Colon (tissue), 2 donors: ENCODE measurements around the gene DNHD1.

Experiments used
- FAIRE-seq: peaks from 2 replicates; lab custom pipeline; 2012; peaks lifted over from hg19 to GRCh38; lab: Jason Lieb, UNC
- donor health status: control.
- donor health status: control.

The DNHD1 gene, protein sequence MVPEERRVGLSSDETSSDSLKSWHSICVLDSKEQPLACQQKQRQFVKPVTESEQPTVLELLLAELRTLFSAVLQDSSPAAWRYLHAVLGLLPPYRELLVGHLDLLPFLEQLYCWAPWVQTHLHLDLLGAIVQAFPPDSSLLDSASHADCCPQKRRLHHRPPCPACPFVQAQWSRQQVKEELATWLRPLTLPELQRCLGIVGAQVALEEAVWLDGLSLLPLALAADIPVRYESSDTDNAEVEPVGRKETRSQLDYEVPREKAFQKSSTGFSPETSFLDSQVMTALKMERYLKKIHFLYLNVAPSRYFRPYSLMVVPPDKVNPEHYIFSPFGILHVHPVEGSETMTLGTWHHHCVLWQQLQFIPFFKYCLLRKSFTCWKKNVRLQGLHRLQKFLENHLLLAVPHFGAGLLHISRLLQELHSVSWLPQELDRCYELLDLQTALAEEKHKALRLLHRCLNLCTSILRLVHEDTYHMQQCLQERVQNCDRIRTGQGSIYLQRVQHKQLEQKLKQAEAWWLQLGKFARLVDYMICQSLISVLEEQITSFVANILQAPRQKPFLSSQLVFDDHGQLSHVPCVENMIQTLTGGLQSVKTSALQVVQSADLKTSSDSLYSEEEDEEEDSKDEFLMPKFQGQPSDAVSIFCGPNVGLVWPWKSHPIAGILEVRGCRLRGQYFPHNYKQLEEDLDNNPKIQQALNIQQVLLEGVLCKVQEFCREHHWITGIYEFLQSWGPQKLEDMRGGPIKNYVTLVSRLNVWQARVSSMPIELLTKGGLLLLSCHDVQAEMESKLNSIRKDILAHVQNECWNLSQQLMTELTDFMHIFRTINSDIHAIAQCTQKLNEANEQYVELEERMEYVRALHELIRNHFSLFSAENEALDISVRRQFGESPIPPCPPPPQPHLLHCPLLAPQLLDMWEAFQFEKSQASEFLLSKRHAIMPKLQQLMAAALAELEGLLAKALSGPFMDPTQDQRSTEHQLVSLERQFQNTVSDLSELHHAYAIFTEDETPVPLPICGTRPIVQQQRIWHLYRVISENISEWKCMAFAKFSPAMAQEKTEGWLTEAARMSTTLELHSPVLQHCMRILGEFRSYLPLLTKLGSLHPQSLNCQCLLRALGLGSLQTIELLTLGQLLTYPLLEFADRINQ (N-terminal part only)

DNA sequence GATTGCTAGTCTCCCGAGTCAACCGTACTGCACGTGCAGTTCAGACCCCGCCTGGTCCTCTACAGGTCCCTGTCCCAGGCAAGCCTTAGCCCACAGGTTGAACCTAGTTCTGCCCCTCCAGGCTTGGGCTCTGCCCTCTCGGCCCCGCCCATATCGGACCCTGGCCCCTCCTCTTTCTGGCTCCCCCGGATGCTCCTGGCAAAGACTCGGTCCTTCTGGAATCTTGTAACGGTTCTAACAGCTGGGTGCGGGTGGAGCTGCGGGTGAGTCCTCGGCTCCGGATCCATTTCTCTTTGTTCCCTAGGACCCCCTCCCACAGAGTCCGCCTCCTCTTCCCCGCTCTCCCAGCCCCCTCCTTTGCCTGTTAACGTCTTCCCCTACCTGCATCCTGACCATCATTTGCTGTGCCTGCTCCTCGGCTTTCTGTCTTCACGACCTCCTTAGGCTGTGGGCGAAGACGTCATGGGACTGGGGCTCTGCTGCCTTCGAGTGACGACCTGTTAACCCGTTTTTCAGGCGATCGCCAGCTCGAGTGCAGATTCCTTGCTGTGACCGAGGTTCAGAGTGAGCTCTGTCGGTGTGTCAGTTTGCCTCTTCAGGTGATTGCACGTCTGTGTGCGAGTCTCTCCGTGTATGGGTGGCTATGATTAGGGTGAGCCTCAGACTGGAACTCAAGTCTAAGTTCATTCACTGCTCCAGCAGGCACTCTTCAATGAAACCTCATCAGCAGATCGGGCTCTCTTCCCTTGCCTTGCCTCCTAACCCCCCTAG lies at the start of gene DNHD1:
Gene DNHD1 (plus strand): TSS at position 212 of the 771 bp plus-strand sequence. CDS start 936 bp downstream, outside the sequence.
- no peak for FAIRE-seq

DNA sequence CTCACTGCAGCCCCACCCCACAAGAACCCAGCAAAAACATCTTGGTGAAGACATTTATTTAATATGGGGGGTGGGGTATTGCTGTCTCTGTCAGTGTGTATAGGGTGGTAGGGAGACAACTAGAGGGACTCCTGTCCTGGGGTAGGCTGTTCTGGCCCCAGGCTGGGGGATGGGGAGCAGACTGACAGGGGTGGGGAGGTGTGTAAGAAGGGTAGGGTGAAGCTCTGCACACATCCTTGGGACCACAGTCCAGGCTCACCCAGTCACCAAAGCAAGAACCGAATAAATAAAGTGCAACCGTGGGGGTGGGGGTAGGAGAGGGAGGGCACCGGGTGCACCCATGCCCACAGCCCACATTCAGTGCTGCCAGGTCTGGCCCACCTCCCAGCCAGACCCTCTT lies 48.5 kb upstream of the DNHD1 start:
- FAIRE-seq, result no peak

DNA sequence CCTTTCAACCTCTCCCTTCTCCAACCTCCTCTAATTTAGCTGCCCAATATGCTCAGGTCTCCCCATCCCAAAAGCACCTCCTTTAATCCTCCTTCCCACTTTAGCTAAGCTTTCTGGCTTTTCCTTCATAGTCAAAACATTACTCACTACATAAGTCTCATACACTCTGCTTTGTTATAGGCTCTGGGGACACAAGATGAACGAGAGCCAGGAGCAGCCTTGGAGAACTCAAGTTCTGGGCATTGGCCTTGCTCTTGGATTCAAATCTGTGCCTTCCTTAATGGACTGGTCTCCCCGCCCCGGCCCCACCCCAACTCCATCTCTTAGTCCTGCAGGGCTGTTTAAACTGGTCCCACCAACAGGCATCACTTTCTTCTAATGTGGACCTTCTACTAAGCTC lies 44.9 kb upstream of the DNHD1 start:
- no peak for FAIRE-seq

DNA sequence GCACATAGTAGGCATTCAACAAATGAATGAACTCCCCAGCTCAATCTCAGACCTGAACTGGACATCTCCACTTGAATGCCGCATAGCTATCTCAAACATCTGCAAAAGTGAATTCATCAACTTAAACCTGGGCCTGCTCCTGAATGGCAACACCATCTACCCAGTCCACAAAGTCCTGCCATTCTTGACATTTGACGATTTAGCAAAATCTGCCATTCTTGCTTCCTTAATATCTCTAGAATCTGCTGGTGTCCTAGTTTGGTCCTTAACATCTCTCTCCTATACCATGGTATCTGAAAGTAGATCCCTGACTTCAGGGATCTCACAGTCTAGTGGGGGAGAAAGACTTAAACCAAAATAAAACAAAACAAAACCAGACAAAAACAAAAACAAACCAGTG lies 43.9 kb upstream of the DNHD1 start:
- no peak for FAIRE-seq

DNA sequence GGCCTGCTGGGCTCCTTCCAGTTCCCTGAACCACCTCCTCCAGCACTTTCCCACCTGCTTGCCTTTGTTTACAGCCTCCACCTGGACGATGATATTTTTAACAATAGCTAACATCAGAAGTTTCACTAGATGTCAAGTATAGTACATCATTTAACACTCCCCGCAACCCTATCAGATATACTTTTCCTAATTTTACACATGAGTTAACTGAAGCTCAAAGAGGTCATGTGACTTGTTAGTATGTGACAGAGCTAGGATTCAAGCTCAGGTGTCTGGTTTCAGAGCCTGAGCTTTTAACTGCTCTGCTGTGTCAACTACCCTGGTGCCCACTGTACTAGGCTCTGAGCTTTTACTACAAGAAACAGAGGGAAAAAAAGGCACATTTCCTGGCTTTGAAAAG lies 42.0 kb upstream of the DNHD1 start:
- FAIRE-seq, result no peak

DNA sequence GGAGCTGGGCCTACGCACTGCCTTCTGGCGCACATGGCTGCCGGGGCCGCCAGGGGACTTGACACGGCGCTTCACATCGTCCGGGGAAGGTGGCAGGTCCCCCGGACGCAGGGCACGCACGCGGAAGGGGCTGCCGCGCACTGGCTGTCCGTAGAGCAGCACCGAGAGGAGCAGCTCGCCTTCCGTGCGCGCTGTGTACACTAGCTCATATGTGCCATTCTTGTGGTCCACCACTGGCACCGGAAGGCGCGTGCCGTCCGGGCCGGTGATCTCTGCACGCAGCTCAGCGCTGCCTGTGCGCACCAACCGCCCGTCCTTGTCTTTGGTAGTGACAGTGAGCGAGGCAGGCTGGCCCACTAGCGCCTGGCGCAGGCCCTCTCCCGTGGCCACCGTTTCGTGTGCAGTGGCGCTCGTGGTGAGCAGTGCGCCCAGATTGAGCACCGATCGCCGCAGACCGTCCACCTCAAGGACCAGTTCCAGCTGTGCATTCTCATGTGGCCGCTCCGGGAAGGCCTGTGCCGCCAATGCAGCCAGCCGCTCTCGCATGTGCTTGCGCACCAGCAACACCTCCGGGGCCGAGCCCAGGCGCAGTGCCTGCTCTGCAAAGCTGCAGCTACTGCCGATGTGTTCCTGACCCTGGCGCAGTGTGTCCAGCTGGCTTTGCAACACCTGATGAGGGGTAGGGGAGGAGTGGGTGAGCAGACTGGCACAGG lies 40.6 kb upstream of the DNHD1 start:
- FAIRE-seq, result no peak

DNA sequence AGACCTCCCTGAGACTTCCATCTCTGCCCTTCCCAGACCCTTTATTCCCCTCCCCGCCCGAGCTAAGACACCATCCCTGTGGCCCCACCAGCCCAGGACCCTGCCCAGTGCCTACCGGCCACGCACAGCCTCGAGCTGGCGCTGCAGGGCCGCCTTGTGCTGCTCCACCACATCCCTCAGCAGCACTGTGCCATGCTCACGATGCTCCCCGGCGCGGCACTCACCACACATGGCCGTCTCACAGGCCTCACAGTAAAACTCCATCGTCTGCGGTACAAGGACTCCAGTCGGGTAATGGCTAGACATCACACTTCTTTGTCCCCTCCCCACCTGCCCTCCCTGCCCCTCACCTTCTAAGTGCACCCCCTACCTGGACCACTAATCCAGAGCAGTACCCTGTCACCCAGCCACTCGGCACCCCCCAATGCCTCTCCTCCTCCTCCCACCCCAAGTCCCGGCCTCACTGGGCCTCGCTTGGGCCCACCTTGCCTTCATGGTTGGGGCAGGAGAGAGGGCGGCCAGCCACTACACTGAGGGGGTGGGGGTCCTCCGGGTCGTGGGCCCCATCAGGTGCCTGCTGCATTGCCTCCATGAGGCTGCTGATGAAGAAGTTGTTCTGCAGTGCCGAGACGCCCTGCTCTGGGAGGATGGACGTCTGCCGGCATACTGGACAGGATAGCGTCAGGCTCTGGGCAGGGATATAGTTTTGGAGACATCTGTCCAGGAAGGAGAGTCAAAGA lies 39.3 kb upstream of the DNHD1 start:
- no peak for FAIRE-seq

DNA sequence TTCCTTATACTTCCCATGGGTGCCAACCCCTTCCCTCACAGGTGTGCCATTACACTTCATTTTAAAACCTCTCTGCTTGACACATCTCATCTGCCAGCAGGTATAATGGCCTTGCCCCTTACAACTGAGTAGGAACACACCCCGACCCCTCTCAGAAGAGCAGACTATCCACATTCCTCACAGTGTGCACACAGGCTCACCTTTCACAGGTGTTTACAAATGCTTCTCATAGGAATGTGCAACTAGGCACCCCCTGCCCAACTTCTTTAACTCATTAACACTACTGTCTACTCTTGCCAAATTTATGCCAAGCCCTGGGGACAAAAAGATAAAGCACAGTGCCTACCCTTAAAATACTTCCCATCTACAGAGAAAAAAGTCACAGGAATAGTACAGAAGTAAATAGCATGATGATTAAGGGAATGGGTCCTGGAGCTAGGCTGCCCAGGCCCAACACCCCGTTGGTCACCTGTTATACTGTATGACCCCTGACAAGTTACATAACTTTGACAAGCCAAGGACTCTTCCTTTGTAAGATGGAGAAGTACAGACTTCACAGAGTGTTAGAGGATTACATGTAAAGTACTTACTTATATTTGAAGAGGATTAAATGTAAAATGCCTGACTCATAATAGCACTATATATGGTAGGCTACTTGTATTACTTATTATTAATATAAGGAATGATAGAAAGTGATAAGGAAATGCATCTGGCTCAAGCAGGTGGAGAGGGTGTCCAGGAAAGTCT lies 38.6 kb upstream of the DNHD1 start:
- no peak for FAIRE-seq

DNA sequence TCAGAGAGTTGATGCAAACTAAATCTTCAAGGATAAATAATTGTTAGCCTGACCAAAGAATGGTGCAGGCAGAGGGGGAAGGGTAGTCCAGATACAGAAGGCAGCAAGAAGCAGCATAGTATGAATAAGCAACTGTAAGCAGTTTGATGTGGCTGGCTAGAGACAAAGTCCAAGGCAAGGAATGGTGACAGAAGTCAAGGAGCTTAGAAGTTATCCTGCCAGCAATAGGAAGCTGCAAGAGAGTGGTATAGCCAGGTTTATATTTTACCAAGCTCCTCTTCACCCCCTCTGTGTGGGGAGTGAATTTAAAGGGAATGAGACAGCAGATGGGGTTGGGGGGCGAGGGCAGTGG lies 38.0 kb upstream of the DNHD1 start:
- no peak for FAIRE-seq

DNA sequence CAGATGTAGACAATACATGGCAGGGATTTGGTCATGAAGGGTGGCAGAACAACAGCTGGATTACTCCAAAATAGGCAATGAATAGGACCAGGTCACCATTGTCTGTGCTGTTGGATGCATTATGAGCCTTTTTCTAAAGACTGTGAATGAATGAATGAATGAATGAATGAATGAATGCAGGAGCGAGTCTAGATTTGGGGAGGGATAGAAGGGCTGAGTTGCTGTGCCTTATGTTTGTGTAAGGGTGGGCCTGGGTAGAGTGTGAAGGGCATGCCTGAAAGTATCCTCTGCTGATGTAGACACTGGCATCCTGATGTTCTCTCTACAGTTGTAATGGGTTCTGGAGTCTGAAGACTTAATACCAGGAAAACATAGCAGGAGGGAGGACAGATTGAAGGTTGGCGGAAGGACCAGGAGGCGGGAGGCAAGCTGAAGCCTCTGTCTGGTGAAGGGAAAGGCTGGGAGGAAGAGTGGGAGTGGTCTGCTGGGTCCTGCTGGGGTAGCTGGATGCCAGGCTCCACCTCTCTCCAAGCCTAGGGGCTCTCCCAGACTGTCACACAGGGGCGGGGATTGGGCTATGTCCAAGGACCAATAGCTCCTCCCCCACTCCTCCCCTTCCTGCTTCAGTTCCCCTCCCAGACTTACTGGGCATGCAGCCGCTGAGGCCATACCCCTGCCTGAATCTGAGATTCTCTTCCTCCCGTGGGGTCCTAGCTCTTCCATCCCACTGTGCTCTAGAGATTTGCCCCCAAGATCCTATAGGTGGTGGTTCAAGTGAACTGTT lies 28.2 kb upstream of the DNHD1 start:
- FAIRE-seq, result no peak

DNA sequence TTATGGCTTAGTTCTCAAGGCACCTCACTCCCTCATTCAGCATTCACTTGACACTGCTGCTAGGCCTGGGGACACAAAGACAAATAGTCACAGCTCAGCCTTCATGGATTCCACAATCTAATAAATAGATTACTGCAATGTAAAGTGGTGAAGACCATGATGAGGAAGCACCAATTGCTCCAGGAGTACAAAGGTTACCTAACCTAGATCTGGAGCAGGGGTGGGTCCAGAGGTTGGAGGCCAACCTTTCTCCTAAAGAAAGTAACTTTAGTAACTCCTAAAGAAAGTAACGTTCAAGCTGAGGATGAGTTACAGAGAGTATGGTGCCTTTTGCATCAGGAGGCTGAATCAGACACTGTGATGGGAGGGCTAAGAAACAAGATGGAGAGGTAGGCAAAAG lies 27.5 kb upstream of the DNHD1 start:
- FAIRE-seq, result no peak

DNA sequence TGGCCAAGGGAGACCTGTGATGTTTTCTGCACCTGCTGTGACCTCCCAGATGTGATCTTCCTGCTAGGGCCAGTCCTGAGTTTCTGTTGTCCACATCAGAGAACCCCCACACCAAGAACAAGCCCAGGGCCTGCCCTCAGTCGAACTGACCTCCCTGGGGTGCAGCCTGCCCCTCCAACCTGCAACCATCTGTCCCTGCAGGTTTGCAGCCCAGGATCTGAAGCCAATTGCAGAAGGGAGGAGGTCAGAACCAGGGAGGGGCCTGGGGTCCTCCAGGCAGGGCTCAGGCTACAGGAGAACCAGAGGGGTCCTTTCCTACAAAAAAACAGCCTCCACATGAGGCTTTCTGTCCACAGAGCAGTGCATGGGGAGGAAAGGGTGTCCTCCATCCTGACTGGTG lies 24.1 kb upstream of the DNHD1 start:
- FAIRE-seq, result no peak

DNA sequence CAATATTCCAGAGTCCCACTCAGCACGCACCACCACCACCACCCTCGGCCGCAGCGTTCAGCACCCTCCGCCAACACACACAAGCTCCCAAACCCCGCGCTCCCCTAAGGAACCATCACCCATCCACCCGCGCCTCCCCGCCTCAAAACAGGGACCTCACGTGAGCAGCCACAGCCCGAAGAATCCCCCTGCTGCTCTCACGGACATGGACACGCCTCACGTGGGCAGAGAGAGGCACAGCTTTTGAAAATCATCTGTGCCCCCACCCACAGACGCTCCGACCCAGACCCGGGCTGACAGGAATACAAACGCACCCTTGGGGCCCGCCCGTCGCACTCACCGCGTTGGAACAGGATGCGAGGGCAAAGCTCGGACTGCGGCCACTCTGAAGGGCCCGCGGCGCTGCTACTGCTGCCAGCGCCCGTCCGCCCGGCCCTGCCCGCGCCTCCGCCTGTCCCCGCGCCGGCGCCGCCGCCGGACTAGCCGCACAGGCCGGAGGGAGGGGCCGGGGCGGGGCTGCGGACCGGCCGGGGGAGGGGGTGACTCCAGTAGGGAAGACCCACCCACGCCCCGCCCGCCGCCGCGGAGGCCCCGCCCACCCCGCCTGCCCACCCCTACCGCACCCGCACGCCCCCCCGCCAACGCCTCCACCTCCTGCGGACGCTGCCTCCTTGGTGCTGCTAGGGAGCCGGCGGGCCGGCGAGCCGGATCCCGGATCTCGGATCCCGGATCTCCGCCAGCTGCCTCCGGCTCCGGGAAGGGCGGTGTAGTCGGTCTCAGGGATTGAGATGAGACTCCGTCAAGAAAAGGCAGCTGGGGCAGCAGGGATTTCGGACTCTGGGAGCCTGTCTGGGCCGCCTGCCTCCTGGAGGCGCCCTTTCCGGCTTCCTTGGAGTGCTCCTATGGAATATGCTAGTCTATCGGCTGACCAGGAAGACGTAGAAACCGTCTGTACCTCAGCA lies 23.3 kb upstream of the DNHD1 start, which contains the start of gene TRIM3:
Gene TRIM3 (minus strand): TSS at position 491 of the 962 bp plus-strand sequence. CDS start 8,246 bp downstream, outside the sequence.
- no peak for FAIRE-seq

DNA sequence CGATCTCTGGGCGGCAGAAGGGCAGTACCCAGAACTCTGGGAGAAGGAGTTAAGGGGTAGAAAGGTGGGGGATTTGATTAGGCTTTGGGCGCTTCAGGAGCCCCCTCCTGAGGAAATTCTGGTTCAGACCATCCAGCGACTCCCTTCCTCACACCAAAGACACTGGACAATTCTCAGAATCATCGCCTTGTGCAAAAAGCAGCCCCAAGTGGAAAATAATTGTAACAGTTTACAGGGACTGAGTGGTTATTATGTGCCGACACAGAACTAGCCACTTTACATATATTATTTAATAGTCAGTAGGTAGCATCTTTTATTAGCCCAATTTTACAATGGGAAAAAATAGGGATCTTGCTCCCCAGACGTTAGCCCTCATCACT lies 22.7 kb upstream of the DNHD1 start:
- FAIRE-seq, result no peak

DNA sequence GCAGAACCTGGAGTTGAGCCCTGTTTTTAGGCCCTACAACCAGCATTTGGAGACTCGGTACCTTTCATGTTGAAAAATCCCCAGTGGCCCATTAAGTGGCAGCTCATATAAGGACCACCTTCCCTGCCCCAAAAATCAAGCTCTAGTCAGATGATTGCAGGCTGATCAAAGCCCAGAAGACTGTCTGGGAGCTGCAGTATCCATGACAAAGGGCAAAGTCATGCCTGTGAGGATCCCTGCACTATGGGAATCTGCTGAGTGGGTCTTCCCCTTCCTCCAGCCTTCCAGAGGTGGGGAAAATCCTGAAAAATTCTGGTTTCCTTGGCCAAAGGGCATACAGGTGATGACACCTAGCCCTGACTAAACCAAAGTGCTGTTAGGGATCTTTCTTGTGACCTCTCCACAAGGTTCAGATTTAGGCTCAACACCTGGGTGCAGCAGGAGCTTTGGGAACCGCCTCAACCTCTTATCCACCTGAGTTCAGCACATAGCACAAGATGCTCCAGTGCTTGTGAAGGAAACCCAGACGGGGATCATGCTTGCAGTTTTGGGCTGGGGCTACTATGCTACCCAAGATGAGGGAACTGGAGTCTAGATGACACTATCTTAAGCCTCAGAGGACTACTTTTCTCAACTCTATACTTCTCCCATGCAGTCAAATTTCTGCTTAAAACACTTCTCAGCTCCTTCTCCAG lies 22.1 kb upstream of the DNHD1 start:
- no peak for FAIRE-seq

DNA sequence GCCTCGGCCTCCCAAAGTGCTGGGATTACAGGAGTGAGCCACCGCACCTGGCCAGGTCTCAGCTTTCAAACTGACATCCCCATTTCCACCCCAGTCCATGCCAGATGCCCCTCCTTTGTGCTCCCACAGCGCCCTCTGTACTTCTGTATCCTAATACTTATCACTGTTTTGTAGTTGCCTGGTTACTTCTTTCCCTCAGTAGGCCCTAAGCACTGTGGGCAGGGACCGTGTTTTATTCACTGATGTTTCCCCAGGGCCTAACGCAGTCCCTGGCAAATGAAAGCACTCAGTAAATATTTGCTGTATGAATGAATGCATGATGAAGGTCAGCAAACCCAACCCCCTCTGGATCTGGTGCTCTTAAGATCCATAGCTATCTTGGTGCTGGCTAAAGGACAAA lies 21.1 kb upstream of the DNHD1 start:
- FAIRE-seq, result no peak

DNA sequence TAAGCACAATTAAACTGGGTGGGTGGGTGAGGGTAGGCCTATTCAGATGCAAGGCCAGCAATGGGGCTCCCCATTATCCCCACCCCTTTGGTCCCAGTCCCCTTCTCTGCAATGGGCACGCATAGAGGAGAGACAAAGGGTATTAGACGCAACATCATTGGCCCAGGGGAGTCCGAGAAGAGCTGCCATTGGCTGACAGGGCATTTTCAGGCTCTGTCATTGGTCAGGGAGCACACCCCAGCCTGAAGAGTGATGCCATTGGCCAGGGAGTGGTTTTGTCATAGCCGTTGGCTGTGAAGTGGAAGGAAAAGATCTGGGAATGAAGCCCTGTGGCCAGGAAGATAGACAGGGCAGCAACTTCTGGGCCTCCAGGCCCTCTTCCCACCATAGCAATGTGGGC lies 20.5 kb upstream of the DNHD1 start:
- no peak for FAIRE-seq
